HepG2 (cell line): ENCODE data around the gene GADD45A. TPM values are rescaled to one million over a fixed set of nuclear protein-coding genes. Genes with fewer than 3 reads are reported as not detected.
"Not testable (repeated sequence)": the region's sequence is repeated elsewhere in the genome, so short reads cannot be mapped to it uniquely, and the experiment has no call there.

Source experiments
- ATAC-seq: fragments of 200-7000 bp; cut with Tn5 transposase; 3 replicates; pipeline ENCODE4 v1.9.1; 2020; ENCODE audit warnings: mild to moderate bottlenecking, moderate library complexity
- BruUV-seq: library from RNA; stranded (reverse); fragments of 400-500 nt; replicated peaks from 2 replicates; lab custom pipeline; 2021; lab: Mats Ljungman, UMichigan
- CTCF ChIA-PET: fragments of 300-600 bp; formaldehyde crosslinking; extraction: SDS; loops from one replicate; lab custom pipeline; 2021; ENCODE audit warnings: low total read pairs, inconsistent platforms, low intra/inter-chr PET ratio; lab: Yijun Ruan, JAX
- POLR2A ChIA-PET: fragments of 350-600 bp; sonication (Branson Sonifier 250); formaldehyde crosslinking; loops from one replicate; lab custom pipeline; 2020; ENCODE audit warnings: antibody characterized with exemption, inconsistent platforms; lab: Yijun Ruan, JAX
- DNase-seq: peaks from one replicate; pipeline ENCODE4 v3.0.0-alpha.2; 2015; ENCODE audit warnings: low spot score
- FAIRE-seq: peaks from 3 replicates; lab custom pipeline; 2011; peaks lifted over from hg19 to GRCh38; lab: Jason Lieb, UNC
- H2AFZ ChIP-seq: one replicate; pipeline ENCODE4 v1.6.1; 2011; ENCODE audit warnings: low read length, inconsistent platforms
- H3K27ac ChIP-seq: fragments of 300-600 bp; 3 replicates; pipeline ENCODE4 v1.8.0; 2011; ENCODE audit warnings: mixed run types, mild to moderate bottlenecking, mixed read lengths, low read length, inconsistent platforms; ENCODE audit not compliant: insufficient read depth; ENCODE audit errors: extremely low read length
- H3K27me3 ChIP-seq, 2 experiments: fragments of 200-600 bp in 1 of 2; 2 replicates in 1 of 2; 3 replicates in 1 of 2; pipeline versions ENCODE4 v1.6.0 to v1.8.0; 2011; ENCODE audit warnings: low read length in 2 of 2, mild to moderate bottlenecking in 2 of 2, moderate library complexity in 2 of 2, inconsistent platforms in 1 of 2; ENCODE audit not compliant: insufficient read depth in 2 of 2, control insufficient read depth in 1 of 2
- H3K36me3 ChIP-seq, 2 experiments: fragments of 200-600 bp in 1 of 2; replicated peaks in 1 of 2; 2 replicates in 1 of 2; 3 replicates in 1 of 2; pipeline versions ENCODE4 v1.5.1 to v1.8.0; 2011; ENCODE audit warnings: low read length in 2 of 2, inconsistent platforms in 1 of 2; ENCODE audit not compliant: insufficient read depth in 2 of 2, control insufficient read depth in 1 of 2
- H3K4me1 ChIP-seq: 2 replicates; pipeline ENCODE4 v1.5.1; 2012; ENCODE audit warnings: low read length, inconsistent platforms; ENCODE audit not compliant: insufficient read depth
- H3K4me2 ChIP-seq: 2 replicates; pipeline ENCODE4 v1.6.0; 2011; ENCODE audit warnings: low read depth, low read length, inconsistent platforms
- H3K4me3 ChIP-seq, 3 experiments: fragments of 200-600 bp in 1 of 3; sonication (generic), shearing (Covaris generic) in 1 of 3; replicated peaks in 1 of 3; 2 replicates each; pipeline ENCODE4 v1.5.1; 2011 to 2016; ENCODE audit warnings: low read length in 3 of 3, inconsistent platforms in 2 of 3, low read depth in 2 of 3, mild to moderate bottlenecking in 2 of 3, control low read depth in 1 of 3, mixed read lengths in 1 of 3; ENCODE audit not compliant: insufficient read depth in 1 of 3
- H3K79me2 ChIP-seq: one replicate; pipeline ENCODE4 v1.6.1; 2011; ENCODE audit warnings: low read length, inconsistent platforms; ENCODE audit not compliant: insufficient read depth
- H3K9ac ChIP-seq: 2 replicates; pipeline ENCODE4 v1.6.0; 2011; ENCODE audit warnings: mild to moderate bottlenecking, low read depth, low read length, inconsistent platforms; ENCODE audit not compliant: insufficient read depth
- H3K9me3 ChIP-seq: 2 replicates; pipeline ENCODE4 v1.5.1; 2012; ENCODE audit warnings: mild to moderate bottlenecking, low read length
- H4K20me1 ChIP-seq: 2 replicates; pipeline ENCODE4 v1.6.0; 2011; ENCODE audit warnings: inconsistent platforms, mild to moderate bottlenecking, low read length, moderate library complexity; ENCODE audit not compliant: insufficient read depth
- ASH2L ChIP-seq: fragments of 300-600, 200-600 bp; sonication (generic); IDR thresholded peaks from 2 replicates; pipeline ENCODE4 v1.7.0; 2017; ENCODE audit warnings: low read depth, mild to moderate bottlenecking, moderate library complexity, mixed read lengths, low read length; ENCODE audit not compliant: insufficient read length
- MAFF ChIP-seq: IDR thresholded peaks from 2 replicates; pipeline ENCODE4 v1.6.1; 2011; ENCODE audit warnings: low read depth, low read length, improper control_type of control experiment
- MIER3 ChIP-seq: IDR thresholded peaks from 2 replicates; pipeline ENCODE4 v1.6.1; 2016; ENCODE audit warnings: missing compliant biosample characterization, borderline replicate concordance
- NRL ChIP-seq: sonication (generic); formaldehyde crosslinking; IDR thresholded peaks from 2 replicates; pipeline ENCODE4 v1.5.0; 2020; ENCODE audit warnings: missing genetic modification reagents, mild to moderate bottlenecking, moderate library complexity, borderline replicate concordance
- RFX3 ChIP-seq: IDR thresholded peaks from 2 replicates; pipeline ENCODE4 v1.6.1; 2016; ENCODE audit warnings: missing biosample characterization, missing genetic modification reagents
- SRF ChIP-seq: IDR thresholded peaks from 2 replicates; pipeline ENCODE4 v1.6.1; 2011; ENCODE audit warnings: mild to moderate bottlenecking, low read depth, low read length, moderate library complexity
- WIZ ChIP-seq: sonication (generic); formaldehyde crosslinking; IDR thresholded peaks from 2 replicates; pipeline ENCODE4 v1.5.1; 2020; ENCODE audit warnings: mild to moderate bottlenecking, missing genetic modification reagents
- ZNF12 ChIP-seq: sonication (generic); formaldehyde crosslinking; IDR thresholded peaks from 2 replicates; pipeline ENCODE4 v1.5.0; 2020; ENCODE audit warnings: missing genetic modification reagents
- ZNF33A ChIP-seq: sonication (generic); formaldehyde crosslinking; IDR thresholded peaks from 2 replicates; pipeline ENCODE4 v1.5.1; 2020; ENCODE audit warnings: missing genetic modification reagents, mild to moderate bottlenecking, moderate library complexity, borderline replicate concordance
- ZNF7 ChIP-seq: IDR thresholded peaks from 2 replicates; pipeline ENCODE4 v1.6.1; 2016; ENCODE audit warnings: missing biosample characterization, missing genetic modification reagents
- WGBS: methylation state at CpG from one replicate; pipeline ENCODE4 v1.1.6; 2017; ENCODE audit warnings: low lambda C conversion rate; 5-methylcytosine and 5-hydroxymethylcytosine counted together
- in situ Hi-C: cut with HindIII; loops from 2 replicates; pipeline ENCODE4 v1.10.0; 2017; ENCODE audit warnings: low pct_unique_long_range_greater_than_20kb; ENCODE audit not compliant: extremely low pct_ligation_motif_present
- intact Hi-C: fragments of 100-400 bp; cut with micrococcal nuclease; formaldehyde crosslinking; loops from one replicate; pipeline ENCODE4 v1.10.0; 2022; ENCODE audit not compliant: unreplicated experiment
- polyA plus RNA-seq, 8 experiments: library from polyadenylated mRNA; depleted of rRNA in 3 of 8; stranded (reverse) in 7 of 8; unstranded in 1 of 8; fragments of >200 nt; fragmentation: Illumina TruSeq in 4 of 8; extraction: Trizol in 4 of 8; gene quantifications; 2 replicates each; pipeline versions ENCODE4 v1.2.1 to v1.2.3, GENCODE V29; 2011 to 2016; ENCODE audit warnings: low read depth in 4 of 8, missing spikeins in 1 of 8, mixed read lengths in 1 of 8; ENCODE audit not compliant: insufficient read depth in 1 of 8
- total RNA-seq, 5 experiments: library from RNA; depleted of rRNA; stranded (reverse); fragments of >200 nt; fragmentation: Illumina TruSeq; extraction: Trizol; gene quantifications; 2 replicates each; pipeline ENCODE4 v1.2.3, GENCODE V29; 2016; ENCODE audit warnings: low read depth in 1 of 5
- TF ChIP-seq, protein P1 (sequence below): conservative IDR thresholded peaks from 2 replicates; pipeline ENCODE4 v1.6.1; 2018; ENCODE audit warnings: missing genetic modification reagents

The GADD45A gene
- total and polyA plus RNA-seq, 2 of the 13 experiments (the other 11 are each of a cell fraction or from before 2014, with no cell fraction given): 33.2 to 46.2 TPM

DNA sequence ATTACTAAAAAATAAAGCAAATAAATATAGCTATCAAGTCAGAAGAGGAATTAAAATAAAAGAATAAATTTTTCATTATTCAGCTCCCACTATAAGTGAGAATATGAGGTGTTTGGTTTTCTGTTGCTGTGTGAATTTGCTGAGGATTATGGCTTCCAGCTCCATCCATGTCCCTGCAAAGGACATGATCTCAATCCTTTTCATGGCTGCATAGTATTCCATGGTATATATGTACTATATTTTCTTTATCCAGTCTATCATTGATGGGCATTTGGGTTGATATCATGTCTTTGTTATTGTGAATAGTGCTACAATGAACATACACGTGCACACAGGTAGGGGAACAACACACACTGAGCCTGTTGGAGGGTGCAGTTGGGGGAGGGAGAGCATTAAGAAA lies 27.8 kb upstream of the GADD45A start:
- BruUV-seq, H3K9me3 ChIP-seq, H2AFZ ChIP-seq, ATAC-seq, DNase-seq, H3K4me2 ChIP-seq, H3K79me2 ChIP-seq, CTCF ChIA-PET, POLR2A ChIA-PET, H3K27me3 ChIP-seq, H4K20me1 ChIP-seq, intact Hi-C loops, H3K4me3 ChIP-seq, H3K27ac ChIP-seq, in situ Hi-C loops, FAIRE-seq, H3K4me1 ChIP-seq, H3K9ac ChIP-seq, H3K36me3 ChIP-seq: not testable (repeated sequence)
- WGBS: 10% methylated on average over 1 of the region's 1 CpG

DNA sequence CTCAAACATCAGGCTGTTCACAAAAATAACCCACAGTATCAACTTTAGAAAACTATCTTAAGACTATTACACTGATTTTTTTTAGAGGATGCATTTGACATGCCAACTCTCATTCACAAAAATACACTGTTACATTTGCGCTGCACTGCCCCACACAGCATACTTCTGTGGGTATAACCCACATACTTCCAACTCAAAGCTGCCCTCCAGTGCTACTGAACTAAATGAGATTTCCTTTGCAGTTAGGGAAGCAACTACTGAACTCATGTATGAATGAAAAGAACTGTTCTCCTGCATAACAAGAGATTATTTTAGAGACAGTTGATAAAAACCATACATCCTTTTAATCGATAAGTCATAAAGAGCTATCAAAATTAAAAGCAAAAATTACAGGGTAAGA lies 25.8 kb upstream of the GADD45A start:
- ChIA-PET CTCF (no interaction called here), POLR2A (no interaction called here)
- FAIRE-seq (no peak), ATAC-seq (no peak), DNase-seq (no peak)
- no peak overlapping the region for H3K4me2 ChIP-seq
- intact Hi-C loops (no loop called here), in situ Hi-C loops (no loop called here)
- no peak for TF ChIP-seq SRF
- H3K9me3 ChIP-seq: no peaks in the 10 kb centered on the region
- H3K4me3 ChIP-seq: no peak overlapping the region
- no peak overlapping the region for H2AFZ ChIP-seq
- no peaks in the 10 kb centered on the region for H3K79me2 ChIP-seq
- 84% methylated on average over 2 of the region's 2 CpGs for WGBS
- H3K27ac ChIP-seq: no peak overlapping the region
- H3K4me1 ChIP-seq: peaks cover 16% of the 10 kb centered on the region
- H4K20me1 ChIP-seq: no peaks in the 10 kb centered on the region
- no peaks in the 10 kb centered on the region for H3K36me3 ChIP-seq
- H3K9ac ChIP-seq: no peak overlapping the region
- H3K27me3 ChIP-seq: no peaks in the 10 kb centered on the region
- BruUV-seq: no TSS peak

DNA sequence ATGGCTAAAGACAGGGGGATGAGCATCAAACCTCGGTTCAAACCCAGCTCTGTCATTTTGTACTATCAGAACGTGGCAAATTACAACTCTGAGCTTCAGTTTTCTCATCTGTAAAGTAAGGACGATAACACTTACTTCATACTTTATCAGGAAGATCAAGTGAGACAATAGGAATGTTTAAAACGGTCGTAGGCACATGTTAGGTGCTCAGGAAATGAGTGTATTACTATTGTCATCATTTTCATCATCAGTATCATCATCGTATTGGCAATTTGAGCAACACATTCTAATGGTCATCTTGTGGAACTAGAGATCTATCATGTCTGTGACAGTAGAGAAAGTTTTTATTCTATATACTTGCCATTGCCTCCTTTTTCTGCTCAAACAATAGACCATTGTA lies 22.1 kb upstream of the GADD45A start:
- FAIRE-seq (no peak), ATAC-seq (no peak), DNase-seq (no peak)
- intact Hi-C loops (no loop called here), in situ Hi-C loops (no loop called here)
- no TSS peak for BruUV-seq
- no peaks in the 10 kb centered on the region for H3K9me3 ChIP-seq
- WGBS: 78% methylated on average over 6 of the region's 6 CpGs
- H3K9ac ChIP-seq: no peak overlapping the region
- H3K27me3 ChIP-seq: no peaks in the 10 kb centered on the region
- H3K4me2 ChIP-seq: no peak overlapping the region
- H2AFZ ChIP-seq: no peak overlapping the region
- H3K36me3 ChIP-seq: no peaks in the 10 kb centered on the region
- no peaks in the 10 kb centered on the region for H3K79me2 ChIP-seq
- H4K20me1 ChIP-seq: no peaks in the 10 kb centered on the region
- H3K4me1 ChIP-seq: peaks cover 22% of the 10 kb centered on the region
- no peak overlapping the region for H3K4me3 ChIP-seq
- ChIA-PET POLR2A (interaction anchor here (1.6 kb wide), 1 partner anchor 23 kb away, joined by 19 read pairs; the partner anchor contains the start of gene GADD45A), CTCF (no interaction called here)
- no peak overlapping the region for H3K27ac ChIP-seq
- TF ChIP-seq WIZ (no peak), ZNF33A (CRISPR knock-in tag) (no peak), ZNF7 (CRISPR knock-in tag) (no peak), RFX3 (CRISPR knock-in tag) (no peak), MAFF (no peak), NRL (CRISPR knock-in tag) (no peak), ASH2L (no peak), MIER3 (CRISPR knock-in tag) (no peak), ZNF12 (CRISPR knock-in tag) (no peak)
- TF ChIP-seq, protein P1, sequence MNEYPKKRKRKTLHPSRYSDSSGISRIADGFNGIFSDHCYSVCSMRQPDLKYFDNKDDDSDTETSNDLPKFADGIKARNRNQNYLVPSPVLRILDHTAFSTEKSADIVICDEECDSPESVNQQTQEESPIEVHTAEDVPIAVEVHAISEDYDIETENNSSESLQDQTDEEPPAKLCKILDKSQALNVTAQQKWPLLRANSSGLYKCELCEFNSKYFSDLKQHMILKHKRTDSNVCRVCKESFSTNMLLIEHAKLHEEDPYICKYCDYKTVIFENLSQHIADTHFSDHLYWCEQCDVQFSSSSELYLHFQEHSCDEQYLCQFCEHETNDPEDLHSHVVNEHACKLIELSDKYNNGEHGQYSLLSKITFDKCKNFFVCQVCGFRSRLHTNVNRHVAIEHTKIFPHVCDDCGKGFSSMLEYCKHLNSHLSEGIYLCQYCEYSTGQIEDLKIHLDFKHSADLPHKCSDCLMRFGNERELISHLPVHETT: no peak
